ENCODE measurements around the gene AP5S1.

Gene AP5S1

GRCh38 chr20:3862333-3862732, 42.0 kb downstream of the AP5S1 start:
- H3K9me3 ChIP-seq (ENCODE audit: control insufficient read depth, insufficient read depth, low read length), result no peaks in the 10 kb centered on the region
- H3K36me3 ChIP-seq (ENCODE audit: insufficient read depth, low read length), result peaks cover 19% of the 10 kb centered on the region
- H3K4me1 ChIP-seq (ENCODE audit: insufficient read depth, low read length), result no peaks in the 10 kb centered on the region
- no peak overlapping the region for H3K9ac ChIP-seq (ENCODE audit: low read depth, low read length)

DNA sequence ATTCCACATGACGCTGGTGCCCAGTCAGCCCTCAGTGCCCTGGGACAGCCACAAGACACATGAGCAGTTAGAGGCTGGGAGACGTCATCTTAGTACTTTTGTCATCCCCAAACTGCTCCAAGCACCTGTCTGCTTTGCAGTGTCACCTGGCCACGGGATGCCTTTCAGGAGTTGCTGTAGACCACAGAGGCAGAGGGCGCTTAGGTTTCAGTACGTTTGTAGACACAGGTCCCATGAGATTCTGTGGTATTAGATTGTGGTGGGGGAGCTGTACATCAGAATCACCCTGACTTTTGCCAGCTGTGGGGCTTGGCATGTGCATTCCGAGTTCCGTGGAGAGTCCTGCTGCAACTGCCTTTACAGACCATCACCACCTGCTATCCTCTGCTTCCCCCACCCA, 43.0 kb downstream of the AP5S1 start:
- Histone ChIP-seq H3K9ac (ENCODE audit: low read depth, low read length) (no peak overlapping the region), H3K36me3 (ENCODE audit: insufficient read depth, low read length) (peaks cover 19% of the 10 kb centered on the region)

DNA sequence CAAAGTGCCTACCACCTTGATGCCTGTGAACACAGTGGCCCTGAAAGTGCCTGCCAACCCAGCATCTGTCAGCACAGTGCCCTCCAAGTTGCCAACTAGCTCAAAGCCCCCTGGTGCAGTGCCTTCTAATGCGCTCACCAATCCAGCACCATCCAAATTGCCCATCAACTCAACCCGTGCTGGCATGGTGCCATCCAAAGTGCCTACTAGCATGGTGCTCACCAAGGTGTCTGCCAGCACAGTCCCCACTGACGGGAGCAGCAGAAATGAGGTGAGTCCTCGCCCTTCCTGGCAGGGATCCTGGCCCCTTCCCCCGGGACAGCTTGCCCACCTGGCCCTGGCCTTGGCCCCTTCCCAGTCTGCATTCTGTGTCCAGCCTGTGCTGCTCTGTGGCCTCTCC, 44.2 kb downstream of the AP5S1 start:
- Histone ChIP-seq H3K36me3 (ENCODE audit: insufficient read depth, low read length) (peaks cover 19% of the 10 kb centered on the region), H3K9me3 (ENCODE audit: control insufficient read depth, insufficient read depth, low read length) (no peaks in the 10 kb centered on the region), H3K9ac (ENCODE audit: low read depth, low read length) (no peak overlapping the region), H3K4me1 (ENCODE audit: insufficient read depth, low read length) (no peaks in the 10 kb centered on the region)

More for the DNA sequence above, 43.0 kb downstream of the AP5S1 start:
- Histone ChIP-seq H3K9me3 (ENCODE audit: control insufficient read depth, insufficient read depth, low read length) (no peaks in the 10 kb centered on the region), H3K4me1 (ENCODE audit: insufficient read depth, low read length) (no peaks in the 10 kb centered on the region)

- no peak overlapping the region for H3K9ac ChIP-seq (ENCODE audit: low read depth, low read length)
- H3K36me3 ChIP-seq (ENCODE audit: insufficient read depth, low read length), result peaks cover 19% of the 10 kb centered on the region
- peaks cover 2% of the 10 kb centered on the region; the same call in 1 of the 2 replicates for H3K4me1 ChIP-seq (ENCODE audit: insufficient read depth, low read length)
- H3K9me3 ChIP-seq (ENCODE audit: control insufficient read depth, insufficient read depth, low read length), result no peaks in the 10 kb centered on the region
These were observed 45.0 kb downstream of the AP5S1 start for GRCh38 chr20:3865152-3865886.

DNA sequence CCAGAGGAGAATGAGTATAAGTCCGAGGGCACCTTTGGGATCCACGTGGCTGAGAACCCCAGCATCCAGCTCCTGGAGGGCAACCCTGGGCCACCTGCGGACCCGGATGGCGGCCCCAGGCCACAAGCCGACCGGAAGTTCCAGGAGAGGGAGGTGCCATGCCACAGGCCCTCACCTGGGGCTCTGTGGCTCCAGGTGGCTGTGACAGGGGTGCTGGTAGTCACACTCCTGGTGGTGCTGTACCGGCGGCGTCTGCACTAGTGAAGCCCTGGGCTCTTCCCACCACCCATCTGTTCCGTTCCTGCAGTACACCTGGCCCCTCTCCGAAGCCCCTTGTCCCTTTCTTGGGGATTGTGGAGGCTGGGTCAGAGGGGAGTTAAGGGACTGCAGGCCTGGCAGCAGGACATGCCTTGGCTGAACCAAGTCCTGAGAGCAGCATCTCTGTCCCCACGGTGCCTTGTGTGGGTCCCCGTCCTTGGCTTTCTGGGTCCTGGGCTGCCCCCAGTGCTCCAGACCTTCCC, 45.6 kb downstream of the AP5S1 start:
- Histone ChIP-seq H3K4me1 (ENCODE audit: insufficient read depth, low read length) (peaks cover 3% of the 10 kb centered on the region; the same call in 1 of the 2 replicates), H3K9ac (ENCODE audit: low read depth, low read length) (no peak overlapping the region), H3K9me3 (ENCODE audit: control insufficient read depth, insufficient read depth, low read length) (no peaks in the 10 kb centered on the region), H3K36me3 (ENCODE audit: insufficient read depth, low read length) (peaks cover 19% of the 10 kb centered on the region)

- Histone ChIP-seq H3K36me3 (ENCODE audit: insufficient read depth, low read length) (peaks cover 19% of the 10 kb centered on the region), H3K9ac (ENCODE audit: low read depth, low read length) (no peak overlapping the region), H3K9me3 (ENCODE audit: control insufficient read depth, insufficient read depth, low read length) (no peaks in the 10 kb centered on the region), H3K4me1 (ENCODE audit: insufficient read depth, low read length) (peaks cover 3% of the 10 kb centered on the region; the same call in 1 of the 2 replicates)
These were observed 46.1 kb downstream of the AP5S1 start for GRCh38 chr20:3866464-3866863.

DNA sequence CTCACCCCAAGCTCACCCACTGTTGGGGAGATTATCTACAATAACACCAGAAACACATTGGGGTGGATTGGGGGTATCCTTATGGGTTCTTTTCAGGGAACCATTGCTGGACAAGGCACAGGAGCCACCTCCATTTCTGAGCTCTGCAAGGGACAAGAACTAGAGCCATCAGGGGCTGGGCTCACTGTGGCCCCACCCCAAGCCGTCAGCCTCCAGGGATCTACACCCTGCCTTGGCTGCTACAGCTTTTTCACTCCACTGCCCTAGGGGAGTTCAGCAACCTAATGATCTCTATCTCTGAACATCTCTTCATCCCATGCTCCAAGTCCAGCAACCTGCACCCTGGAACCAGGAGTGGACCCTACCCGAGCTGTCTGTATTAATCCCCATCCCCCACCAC, 47.5 kb downstream of the AP5S1 start:
- H3K9ac ChIP-seq (ENCODE audit: low read depth, low read length), result no peak overlapping the region
- H3K36me3 ChIP-seq (ENCODE audit: insufficient read depth, low read length), result peaks cover 10% of the 10 kb centered on the region
- peaks cover 3% of the 10 kb centered on the region; the same call in 1 of the 2 replicates for H3K4me1 ChIP-seq (ENCODE audit: insufficient read depth, low read length)
- no peaks in the 10 kb centered on the region for H3K9me3 ChIP-seq (ENCODE audit: control insufficient read depth, insufficient read depth, low read length)

GRCh38 chr20:3869839-3870634, 49.7 kb downstream of the AP5S1 start:
- H3K9ac ChIP-seq (ENCODE audit: low read depth, low read length), result no peak overlapping the region
- H3K36me3 ChIP-seq (ENCODE audit: insufficient read depth, low read length), result peaks cover 3% of the 10 kb centered on the region
- peaks cover 3% of the 10 kb centered on the region; the same call in 1 of the 2 replicates for H3K4me1 ChIP-seq (ENCODE audit: insufficient read depth, low read length)
- H3K9me3 ChIP-seq (ENCODE audit: control insufficient read depth, insufficient read depth, low read length), result no peaks in the 10 kb centered on the region

- no peaks in the 10 kb centered on the region for H3K9me3 ChIP-seq (ENCODE audit: control insufficient read depth, insufficient read depth, low read length)
- peaks cover 3% of the 10 kb centered on the region; the same call in 1 of the 2 replicates for H3K4me1 ChIP-seq (ENCODE audit: insufficient read depth, low read length)
- no peak overlapping the region for H3K9ac ChIP-seq (ENCODE audit: low read depth, low read length)
- peaks cover 2% of the 10 kb centered on the region for H3K36me3 ChIP-seq (ENCODE audit: insufficient read depth, low read length)
These were observed 51.4 kb downstream of the AP5S1 start for GRCh38 chr20:3871550-3872265.

- Histone ChIP-seq H3K4me1 (ENCODE audit: insufficient read depth, low read length) (peaks cover 3% of the 10 kb centered on the region; the same call in 1 of the 2 replicates), H3K36me3 (ENCODE audit: insufficient read depth, low read length) (no peaks in the 10 kb centered on the region; the same call in 1 of the 2 replicates), H3K9me3 (ENCODE audit: control insufficient read depth, insufficient read depth, low read length) (no peaks in the 10 kb centered on the region), H3K9ac (ENCODE audit: low read depth, low read length) (no peak overlapping the region)
These were observed 53.2 kb downstream of the AP5S1 start for GRCh38 chr20:3873507-3873906.

- Histone ChIP-seq H3K36me3 (ENCODE audit: insufficient read depth, low read length) (no peaks in the 10 kb centered on the region; the same call in 1 of the 2 replicates), H3K4me1 (ENCODE audit: insufficient read depth, low read length) (peaks cover 3% of the 10 kb centered on the region; the same call in 1 of the 2 replicates), H3K9me3 (ENCODE audit: control insufficient read depth, insufficient read depth, low read length) (no peaks in the 10 kb centered on the region), H3K9ac (ENCODE audit: low read depth, low read length) (no peak overlapping the region)
These were observed 54.0 kb downstream of the AP5S1 start for GRCh38 chr20:3874194-3874844.

DNA sequence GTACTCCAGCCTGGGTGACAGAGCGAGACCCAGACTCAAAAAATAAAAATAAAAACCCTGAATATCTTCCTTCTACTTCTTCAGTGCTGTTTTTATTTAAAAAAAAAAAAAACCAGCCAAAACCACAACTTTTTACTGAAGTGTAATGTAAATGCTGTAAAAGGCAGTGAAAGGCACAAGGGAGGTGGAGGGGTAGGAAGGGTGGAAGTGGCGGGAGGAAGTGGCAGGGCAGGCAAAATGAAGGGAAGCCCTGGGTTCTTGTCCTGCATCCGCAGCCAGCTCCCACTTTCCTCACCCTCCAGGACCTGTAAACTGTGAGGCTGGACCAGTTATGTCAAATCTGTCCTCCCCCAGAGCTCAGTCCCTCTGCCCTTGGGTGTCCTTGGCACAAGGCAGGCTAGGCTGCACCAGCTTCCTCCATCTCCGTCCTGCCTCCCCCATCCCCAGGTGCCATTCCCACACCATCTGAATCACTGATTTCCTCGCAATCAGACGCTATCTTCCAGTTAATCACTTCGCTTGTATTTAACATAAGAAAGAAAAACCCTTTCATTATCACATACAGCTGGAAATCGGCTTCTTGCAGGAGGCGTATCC, 55.1 kb downstream of the AP5S1 start:
- Histone ChIP-seq H3K36me3 (ENCODE audit: insufficient read depth, low read length) (no peaks in the 10 kb centered on the region; the same call in 1 of the 2 replicates), H3K9ac (ENCODE audit: low read depth, low read length) (no peak overlapping the region), H3K4me1 (ENCODE audit: insufficient read depth, low read length) (no peaks in the 10 kb centered on the region), H3K9me3 (ENCODE audit: control insufficient read depth, insufficient read depth, low read length) (no peaks in the 10 kb centered on the region)

GRCh38 chr20:3876000-3876399, 55.7 kb downstream of the AP5S1 start:
- no peaks in the 10 kb centered on the region for H3K4me1 ChIP-seq (ENCODE audit: insufficient read depth, low read length)
- H3K36me3 ChIP-seq (ENCODE audit: insufficient read depth, low read length), result no peaks in the 10 kb centered on the region; the same call in 1 of the 2 replicates
- H3K9me3 ChIP-seq (ENCODE audit: control insufficient read depth, insufficient read depth, low read length), result no peaks in the 10 kb centered on the region
- no peak overlapping the region for H3K9ac ChIP-seq (ENCODE audit: low read depth, low read length)
